Uterus (tissue), 4 donors: ENCODE results near the gene GLT8D2. TPM values are rescaled to one million over a fixed set of nuclear protein-coding genes. Genes with fewer than 3 reads are reported as not detected.

Source experiments
- DNase-seq, 2 donors: peaks; one replicate each; pipeline ENCODE4 v3.0.0-alpha.2; 2019 to 2020
- H3K27ac ChIP-seq, 2 donors: fragments of 200-600 bp; sonication (generic); 1 replicate in 1 of 2; 2 replicates in 1 of 2; pipeline ENCODE4 v1.5.1; 2016 to 2018
- H3K27me3 ChIP-seq, 2 donors: fragments of 200-600 bp; sonication (generic); one replicate each; pipeline ENCODE4 v1.5.1; 2018 to 2019; ENCODE audit warnings: control low read depth in 1 of 2
- H3K36me3 ChIP-seq, 2 donors: fragments of 200-600 bp; sonication (generic); one replicate each; pipeline ENCODE4 v1.5.1; 2019; ENCODE audit warnings: control low read depth in 1 of 2
- H3K4me1 ChIP-seq, 2 donors: fragments of 200-600 bp; sonication (generic); one replicate each; pipeline ENCODE4 v1.5.1; 2018 to 2019; ENCODE audit warnings: control low read depth in 1 of 2
- H3K4me3 ChIP-seq, 2 donors: fragments of 200-600 bp; sonication (generic); 1 replicate in 1 of 2; 2 replicates in 1 of 2; pipeline ENCODE4 v1.5.1; 2018 to 2019; ENCODE audit warnings: mild to moderate bottlenecking in 1 of 2
- H3K9me3 ChIP-seq, 2 donors: fragments of 200-600 bp; sonication (generic); one replicate each; pipeline ENCODE4 v1.5.1; 2019; ENCODE audit warnings: control low read depth in 1 of 2
- POLR2A ChIP-seq, 2 donors: fragments of 450-650 bp; IDR thresholded peaks; one replicate each; pipeline ENCODE4 v1.6.1; 2016; ENCODE audit warnings: antibody characterized with exemption in 2 of 2, mild to moderate bottlenecking in 1 of 2, moderate library complexity in 1 of 2
- intact Hi-C: fragments of 100-400 bp; cut with DNase I; formaldehyde crosslinking; loops from one replicate; pipeline ENCODE4 v1.15.1; 2023; ENCODE audit warnings: low total_unique reads
- total RNA-seq, 4 donors: library from RNA; depleted of rRNA in 3 of 4; stranded (reverse); fragments of >200 nt in 3 of 4; gene quantifications; one replicate each; pipeline versions ENCODE4 v1.1.0 to v1.2.4, GENCODE V29; 2014 to 2023
- TF ChIP-seq, protein P1 (sequence below), 4 experiments: fragments of 200-600 bp in 2 of 4; fragments of 450-650 bp in 2 of 4; sonication (generic) in 2 of 4; IDR thresholded peaks; one replicate each; pipeline ENCODE4 v1.5.1; 2016 to 2019; ENCODE audit warnings: antibody characterized with exemption in 4 of 4, mild to moderate bottlenecking in 2 of 4, moderate library complexity in 1 of 4
- donor health status: DM: yes; HTN: yes; CAD: no.

Gene GLT8D2
- total RNA-seq, 4 donors from 2014 or later = 2.6 to 93.0 (median 17.7) TPM

DNA sequence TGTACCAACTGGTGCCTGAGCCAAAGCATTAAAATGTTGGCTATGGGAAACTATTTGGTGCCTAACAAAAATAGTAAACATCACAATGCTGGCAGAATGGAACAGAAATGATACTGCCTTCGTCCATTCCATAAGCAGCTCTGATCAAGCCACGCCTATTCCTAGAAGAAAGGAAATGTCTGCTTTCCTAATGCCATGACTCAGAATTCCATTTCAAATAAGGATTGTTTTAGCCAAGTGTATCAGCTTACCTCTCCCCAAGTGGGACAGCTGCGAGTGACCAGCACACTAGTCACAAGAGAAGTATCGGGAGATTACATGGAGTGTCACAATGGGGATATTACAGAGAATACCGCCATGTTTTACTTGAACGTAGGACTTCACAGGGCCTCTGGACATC, 38.7 kb downstream of the GLT8D2 start:
- H3K27ac ChIP-seq = peak overlapping the region in 1 of 2 donors; percentile 11
- no peak overlapping the region for H3K4me3 ChIP-seq
- H3K9me3 ChIP-seq = no peaks in the 10 kb centered on the region
- no peaks in the 10 kb centered on the region for H3K27me3 ChIP-seq
- DNase-seq = no peak
- H3K4me1 ChIP-seq = no peaks in the 10 kb centered on the region
- TF ChIP-seq, protein P1, sequence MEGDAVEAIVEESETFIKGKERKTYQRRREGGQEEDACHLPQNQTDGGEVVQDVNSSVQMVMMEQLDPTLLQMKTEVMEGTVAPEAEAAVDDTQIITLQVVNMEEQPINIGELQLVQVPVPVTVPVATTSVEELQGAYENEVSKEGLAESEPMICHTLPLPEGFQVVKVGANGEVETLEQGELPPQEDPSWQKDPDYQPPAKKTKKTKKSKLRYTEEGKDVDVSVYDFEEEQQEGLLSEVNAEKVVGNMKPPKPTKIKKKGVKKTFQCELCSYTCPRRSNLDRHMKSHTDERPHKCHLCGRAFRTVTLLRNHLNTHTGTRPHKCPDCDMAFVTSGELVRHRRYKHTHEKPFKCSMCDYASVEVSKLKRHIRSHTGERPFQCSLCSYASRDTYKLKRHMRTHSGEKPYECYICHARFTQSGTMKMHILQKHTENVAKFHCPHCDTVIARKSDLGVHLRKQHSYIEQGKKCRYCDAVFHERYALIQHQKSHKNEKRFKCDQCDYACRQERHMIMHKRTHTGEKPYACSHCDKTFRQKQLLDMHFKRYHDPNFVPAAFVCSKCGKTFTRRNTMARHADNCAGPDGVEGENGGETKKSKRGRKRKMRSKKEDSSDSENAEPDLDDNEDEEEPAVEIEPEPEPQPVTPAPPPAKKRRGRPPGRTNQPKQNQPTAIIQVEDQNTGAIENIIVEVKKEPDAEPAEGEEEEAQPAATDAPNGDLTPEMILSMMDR (IDR thresholded peaks at IDR 0.05) = no peak
- TF ChIP-seq POLR2A (IDR thresholded peaks at IDR 0.05) = no peak
- no peaks in the 10 kb centered on the region for H3K36me3 ChIP-seq
- intact Hi-C loops = no loop called here

DNA sequence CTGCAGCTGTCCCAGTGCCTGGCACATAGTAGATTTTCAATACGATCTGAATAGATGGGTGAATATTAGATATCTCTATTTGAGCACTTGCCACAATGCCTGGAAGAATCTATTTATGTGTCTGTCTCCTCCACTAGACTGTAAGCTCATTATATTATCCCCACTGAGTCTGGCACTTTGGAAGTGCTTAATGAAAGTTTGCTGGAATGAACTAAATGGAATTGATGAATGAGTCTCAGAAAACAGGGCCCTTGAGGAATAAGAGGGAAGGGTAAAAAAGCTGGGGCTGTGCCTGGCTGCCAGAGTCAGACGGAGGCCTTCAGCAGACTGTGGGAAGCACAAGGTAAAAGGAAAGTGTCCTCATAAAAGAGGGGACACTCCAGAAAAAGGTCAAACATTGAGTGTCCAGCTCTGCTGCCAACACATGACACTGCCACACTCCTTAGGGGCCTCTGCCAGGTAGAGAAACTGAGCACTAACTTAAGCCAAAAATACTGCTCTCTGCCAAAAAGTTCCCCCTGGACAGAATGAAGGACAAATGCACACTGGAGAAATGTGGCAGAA, 39.3 kb downstream of the GLT8D2 start:
- no peak for TF ChIP-seq POLR2A (IDR thresholded peaks at IDR 0.05)
- TF ChIP-seq, protein P1 (IDR thresholded peaks at IDR 0.05) = no peak
- Histone ChIP-seq H3K4me1 (no peaks in the 10 kb centered on the region), H3K27me3 (no peaks in the 10 kb centered on the region), H3K4me3 (no peak overlapping the region), H3K27ac (peak overlapping the region in 1 of 2 donors; percentile 11), H3K9me3 (no peaks in the 10 kb centered on the region), H3K36me3 (no peaks in the 10 kb centered on the region)
- DNase-seq = no peak
- intact Hi-C loops = no loop called here

DNA sequence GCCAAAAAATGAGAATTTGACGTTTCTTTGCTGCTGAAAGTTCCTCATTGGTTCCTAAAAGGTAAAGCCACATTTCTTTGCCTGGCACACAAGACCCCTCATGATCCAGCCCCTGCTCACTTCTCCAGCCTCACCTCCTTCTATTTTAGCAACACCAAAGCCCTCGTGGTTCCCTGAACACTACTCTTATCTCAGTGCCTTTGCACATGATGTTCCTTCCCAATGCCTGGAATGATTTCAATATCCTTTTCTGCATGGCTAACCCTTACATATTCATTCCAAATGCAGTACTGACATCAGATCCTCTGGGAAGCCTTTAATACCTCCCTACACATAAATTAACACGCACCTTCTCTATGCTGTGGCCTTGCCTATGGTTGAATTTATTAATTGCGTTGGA, 39.9 kb downstream of the GLT8D2 start:
- no peaks in the 10 kb centered on the region for H3K9me3 ChIP-seq
- no peak for DNase-seq
- no peak for TF ChIP-seq POLR2A (IDR thresholded peaks at IDR 0.05)
- TF ChIP-seq, protein P1 (IDR thresholded peaks at IDR 0.05) = no peak
- H3K4me3 ChIP-seq = no peak overlapping the region
- no peak overlapping the region for H3K27ac ChIP-seq
- H3K27me3 ChIP-seq = no peaks in the 10 kb centered on the region
- H3K4me1 ChIP-seq = no peaks in the 10 kb centered on the region
- no peaks in the 10 kb centered on the region for H3K36me3 ChIP-seq
- intact Hi-C loops = no loop called here

DNA sequence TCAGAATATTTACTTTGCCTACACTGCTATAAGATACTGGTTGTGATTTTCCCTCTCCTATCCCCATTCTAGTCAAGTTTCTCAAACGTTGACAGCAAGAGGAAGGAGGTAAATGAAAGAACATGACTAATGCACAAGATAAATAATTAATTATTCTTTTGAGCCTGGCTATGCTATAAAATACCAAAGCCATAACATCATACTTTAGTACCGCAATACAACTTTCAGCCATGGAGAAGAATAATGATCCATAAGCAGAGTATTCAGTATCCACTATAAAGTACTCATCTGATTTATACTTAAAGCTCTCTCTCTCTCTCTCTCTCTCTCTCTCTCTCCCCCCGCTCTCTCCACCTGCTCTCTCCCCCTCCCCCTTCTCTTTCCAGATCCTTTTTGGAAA, 43.1 kb downstream of the GLT8D2 start:
- no peak overlapping the region for H3K4me3 ChIP-seq
- no peak overlapping the region for H3K27ac ChIP-seq
- H3K9me3 ChIP-seq = no peaks in the 10 kb centered on the region
- no peaks in the 10 kb centered on the region for H3K36me3 ChIP-seq
- no peak for TF ChIP-seq POLR2A (IDR thresholded peaks at IDR 0.05)
- TF ChIP-seq, protein P1 (IDR thresholded peaks at IDR 0.05) = no peak
- H3K27me3 ChIP-seq = no peaks in the 10 kb centered on the region
- no peaks in the 10 kb centered on the region for H3K4me1 ChIP-seq
- intact Hi-C loops = no loop called here
- no peak for DNase-seq

DNA sequence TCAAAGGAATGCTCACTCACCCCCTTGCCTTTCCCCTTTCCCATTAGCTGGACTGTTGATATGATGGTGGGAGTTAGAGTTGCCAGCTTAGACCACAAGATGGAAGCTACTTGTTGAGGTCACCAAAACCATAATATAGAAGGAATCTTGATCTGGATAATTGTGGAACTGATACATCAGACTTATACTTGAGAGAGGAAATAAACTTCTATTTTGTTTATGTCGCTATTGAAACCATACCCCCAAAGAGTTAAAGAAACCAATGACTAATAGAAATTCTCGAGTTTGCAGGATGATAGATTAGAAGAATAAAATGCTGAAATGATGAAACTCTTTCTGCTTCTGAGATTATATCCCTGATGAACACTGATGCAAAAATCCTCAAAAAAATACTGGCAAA, 46.4 kb downstream of the GLT8D2 start:
- intact Hi-C loops = no loop called here
- no peak for TF ChIP-seq POLR2A (IDR thresholded peaks at IDR 0.05)
- TF ChIP-seq, protein P1 (IDR thresholded peaks at IDR 0.05) = no peak
- H3K4me1 ChIP-seq = no peaks in the 10 kb centered on the region
- no peaks in the 10 kb centered on the region for H3K9me3 ChIP-seq
- H3K36me3 ChIP-seq = no peaks in the 10 kb centered on the region
- H3K4me3 ChIP-seq = no peak overlapping the region
- H3K27me3 ChIP-seq = no peaks in the 10 kb centered on the region
- DNase-seq = no peak
- H3K27ac ChIP-seq = no peak overlapping the region
